Cardiac fibroblast (primary cell): ENCODE data around the gene OR5T1.

Source experiments
- DNase-seq, 2 donors: peaks; one replicate each; pipeline versions ENCODE4 v3.0.0 to v3.0.0-alpha.2; 2010; ENCODE audit warnings: low read depth in 2 of 2
- H3K4me3 ChIP-seq, 2 donors: replicated peaks in 1 of 2; 1 replicate in 1 of 2; 2 replicates in 1 of 2; pipeline ENCODE4 v1.5.1; 2011; ENCODE audit warnings: low read depth in 2 of 2, low read length in 2 of 2, mild to moderate bottlenecking in 2 of 2, moderate library complexity in 1 of 2
- TF ChIP-seq, protein P1 (sequence below): IDR thresholded peaks from one replicate; pipeline ENCODE4 v1.5.1; 2011; ENCODE audit warnings: low read depth, mild to moderate bottlenecking, low read length, inconsistent platforms

Gene OR5T1

GRCh38 chr11:56314844-56315243, 40.9 kb downstream of the OR5T1 start, which contains the start of gene OR8K3:
TSS of gene OR8K3 (plus strand) at chr11:56315144. CDS start at chr11:56318307, 3,163 bp downstream.
- DNase-seq = no peak
- TF ChIP-seq, protein P1, sequence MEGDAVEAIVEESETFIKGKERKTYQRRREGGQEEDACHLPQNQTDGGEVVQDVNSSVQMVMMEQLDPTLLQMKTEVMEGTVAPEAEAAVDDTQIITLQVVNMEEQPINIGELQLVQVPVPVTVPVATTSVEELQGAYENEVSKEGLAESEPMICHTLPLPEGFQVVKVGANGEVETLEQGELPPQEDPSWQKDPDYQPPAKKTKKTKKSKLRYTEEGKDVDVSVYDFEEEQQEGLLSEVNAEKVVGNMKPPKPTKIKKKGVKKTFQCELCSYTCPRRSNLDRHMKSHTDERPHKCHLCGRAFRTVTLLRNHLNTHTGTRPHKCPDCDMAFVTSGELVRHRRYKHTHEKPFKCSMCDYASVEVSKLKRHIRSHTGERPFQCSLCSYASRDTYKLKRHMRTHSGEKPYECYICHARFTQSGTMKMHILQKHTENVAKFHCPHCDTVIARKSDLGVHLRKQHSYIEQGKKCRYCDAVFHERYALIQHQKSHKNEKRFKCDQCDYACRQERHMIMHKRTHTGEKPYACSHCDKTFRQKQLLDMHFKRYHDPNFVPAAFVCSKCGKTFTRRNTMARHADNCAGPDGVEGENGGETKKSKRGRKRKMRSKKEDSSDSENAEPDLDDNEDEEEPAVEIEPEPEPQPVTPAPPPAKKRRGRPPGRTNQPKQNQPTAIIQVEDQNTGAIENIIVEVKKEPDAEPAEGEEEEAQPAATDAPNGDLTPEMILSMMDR = no peak
- H3K4me3 ChIP-seq = no peak within 1 kb of the TSS
